HG02852 (cell line): ENCODE results near the gene NUP107.
"Not testable (repeated sequence)": the region's sequence is repeated elsewhere in the genome, so short reads cannot be mapped to it uniquely, and the experiment has no call there.

ENCODE experiments used
- ATAC-seq: cut with Tn5 transposase; IDR thresholded peaks from one replicate; pipeline ENCODE4 v1.9.1; 2021; ENCODE audit warnings: mild to moderate bottlenecking, moderate library complexity; ENCODE audit not compliant: unreplicated experiment

NUP107 gene

DNA sequence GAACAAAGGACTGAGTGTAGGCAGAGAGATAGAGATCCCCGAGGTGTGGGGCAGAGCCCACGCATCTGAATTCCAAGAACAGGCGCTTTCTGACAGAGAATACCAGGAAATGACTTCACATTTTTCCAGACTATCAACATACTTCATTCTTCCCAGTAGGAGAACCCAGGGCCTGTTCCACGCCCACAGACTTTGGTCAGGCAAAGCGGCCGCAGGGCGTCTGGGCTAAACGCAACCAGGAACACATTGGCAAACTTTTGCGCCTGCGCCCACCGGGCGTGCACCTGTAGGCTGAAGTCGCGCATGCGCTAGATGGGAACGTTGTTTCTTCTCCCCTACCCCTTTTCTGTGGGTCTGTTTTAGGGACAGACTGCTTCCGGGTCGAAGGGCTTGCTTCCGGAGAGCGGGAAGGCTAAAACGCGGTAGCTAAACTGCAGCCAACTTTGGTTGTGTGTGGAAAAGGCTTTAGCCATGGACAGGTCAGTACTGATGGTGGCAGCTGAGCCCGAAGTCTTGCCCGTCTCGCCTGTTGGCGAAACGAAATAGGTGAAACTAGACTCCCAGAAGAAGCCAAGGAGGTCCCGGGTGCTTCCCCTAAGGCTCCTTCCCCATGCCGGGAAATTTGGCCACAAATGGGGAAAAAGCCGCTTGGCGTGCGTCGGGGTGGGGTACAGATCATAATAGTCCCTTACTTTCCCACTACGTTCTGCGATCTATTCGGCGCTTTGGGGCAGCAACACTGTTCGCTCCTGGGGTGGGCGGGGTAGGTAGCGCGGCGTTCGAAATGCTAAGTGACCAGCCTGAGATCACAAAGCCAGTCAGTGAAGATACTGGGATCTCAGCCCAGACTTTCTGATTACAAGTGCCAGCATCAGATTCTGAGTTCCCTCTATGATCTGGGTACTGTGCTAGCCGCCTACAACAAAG lies at the start of gene NUP107:
Gene NUP107 (plus strand): TSS at position 384 of the 927 bp plus-strand sequence. CDS start 88 bp downstream, at position 472.
- peak; percentile 96 for ATAC-seq

DNA sequence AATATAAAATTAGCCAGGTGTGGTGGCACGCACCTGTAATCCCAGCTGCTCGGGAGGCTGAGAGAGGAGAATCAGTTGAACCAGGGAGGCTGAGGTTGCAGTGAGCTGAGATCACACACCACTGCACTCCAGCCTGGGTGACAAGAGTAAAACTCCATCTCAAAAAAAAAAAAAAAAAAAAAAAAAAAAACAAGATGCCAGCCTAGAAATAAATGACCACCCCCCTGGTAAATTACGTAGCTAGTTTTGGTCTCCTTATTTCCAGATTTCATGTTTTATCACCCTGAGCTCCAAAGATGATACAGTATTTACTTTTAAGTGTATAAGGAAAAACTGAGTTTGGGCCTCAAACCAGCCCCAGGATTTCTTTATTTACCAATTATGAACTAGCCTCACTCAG lies 49.3 kb upstream of the NUP107 start:
- ATAC-seq, result not testable (repeated sequence)

DNA sequence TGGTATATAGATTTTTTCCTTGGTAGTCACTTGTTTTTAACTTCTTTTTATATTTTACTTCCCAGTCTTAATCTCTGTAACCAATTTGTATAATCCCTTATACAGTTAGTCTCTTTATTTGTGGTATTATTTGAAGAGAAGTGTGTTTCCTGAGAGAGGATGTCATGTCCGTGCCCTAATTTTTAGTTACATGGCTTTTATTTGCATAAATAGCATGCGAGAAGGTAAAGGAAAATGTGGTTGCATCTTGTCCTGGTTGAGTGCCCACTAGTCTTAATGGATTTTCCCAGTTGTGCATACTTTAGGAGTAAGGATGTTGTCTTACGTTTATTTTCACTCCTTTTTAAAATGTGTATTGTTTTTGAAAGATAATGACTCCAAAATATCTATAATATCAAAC lies 48.6 kb upstream of the NUP107 start:
- no peak for ATAC-seq

DNA sequence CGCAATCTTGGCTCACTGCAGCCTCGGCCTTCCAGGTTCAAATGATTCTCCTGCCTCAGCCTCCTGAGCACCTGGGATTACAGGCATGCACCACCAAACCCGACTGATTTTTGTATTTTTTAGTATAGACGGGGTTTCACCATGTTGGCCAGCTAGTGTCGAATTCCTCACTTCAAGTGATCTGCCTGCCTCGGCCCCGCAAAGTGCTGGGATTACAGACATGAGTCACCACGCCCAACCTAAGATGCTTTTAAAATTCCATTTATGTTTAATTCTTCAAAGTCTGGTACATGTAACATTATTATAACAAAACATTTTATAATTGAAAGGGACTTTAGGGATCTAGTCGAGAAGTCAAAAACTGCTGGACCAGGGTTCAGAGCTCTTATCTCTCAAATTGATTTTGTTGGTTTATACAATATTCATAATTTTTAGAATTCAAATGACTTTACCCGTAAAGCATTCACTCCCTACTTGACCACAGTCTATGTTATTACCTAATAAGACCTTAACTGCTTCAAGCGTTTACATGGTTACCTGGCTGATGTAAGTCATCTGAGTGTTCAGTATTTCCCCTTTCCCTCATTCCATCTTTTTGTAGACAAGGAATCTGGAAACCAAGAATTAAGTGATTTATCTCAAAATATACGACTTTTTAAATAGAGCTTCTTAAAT lies 47.9 kb upstream of the NUP107 start:
- ATAC-seq, result no peak

DNA sequence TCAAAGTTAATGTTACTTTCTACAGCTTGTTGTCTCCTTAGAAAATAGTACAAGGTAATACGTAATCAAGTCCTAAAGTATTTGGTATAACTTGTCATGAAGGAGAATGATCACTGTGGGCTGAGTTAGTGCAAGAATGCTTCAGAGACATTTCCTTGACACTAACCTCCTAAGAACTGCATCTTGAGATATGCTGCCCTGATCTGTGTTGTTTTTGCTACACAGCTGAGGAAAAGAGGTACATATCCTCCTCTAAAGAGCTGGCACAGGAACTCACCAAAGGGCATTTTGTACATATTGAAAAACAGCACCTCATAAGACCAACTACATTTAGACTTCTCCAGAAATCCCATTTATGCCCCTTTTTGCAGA lies 47.4 kb upstream of the NUP107 start:
- no peak for ATAC-seq

DNA sequence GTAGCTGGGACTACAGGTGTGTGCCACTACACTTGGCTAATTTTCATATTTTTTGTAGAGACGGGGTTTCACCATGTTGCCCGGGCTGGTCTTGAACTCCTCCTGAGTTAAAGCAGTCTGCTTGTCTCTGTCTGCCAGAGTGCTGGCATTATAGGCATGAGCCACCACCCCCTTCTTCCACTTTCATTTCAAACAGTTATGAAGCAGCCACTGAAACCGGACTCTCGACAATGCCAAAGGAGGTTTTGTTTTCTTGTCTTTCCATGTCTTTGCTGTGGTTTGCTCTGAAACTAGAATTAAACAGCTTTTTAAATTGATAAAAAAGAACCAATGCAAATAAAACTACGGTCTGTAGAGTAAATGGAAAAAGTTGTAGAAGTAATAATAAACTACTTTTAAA lies 45.6 kb upstream of the NUP107 start:
- peak; percentile 79 for ATAC-seq

DNA sequence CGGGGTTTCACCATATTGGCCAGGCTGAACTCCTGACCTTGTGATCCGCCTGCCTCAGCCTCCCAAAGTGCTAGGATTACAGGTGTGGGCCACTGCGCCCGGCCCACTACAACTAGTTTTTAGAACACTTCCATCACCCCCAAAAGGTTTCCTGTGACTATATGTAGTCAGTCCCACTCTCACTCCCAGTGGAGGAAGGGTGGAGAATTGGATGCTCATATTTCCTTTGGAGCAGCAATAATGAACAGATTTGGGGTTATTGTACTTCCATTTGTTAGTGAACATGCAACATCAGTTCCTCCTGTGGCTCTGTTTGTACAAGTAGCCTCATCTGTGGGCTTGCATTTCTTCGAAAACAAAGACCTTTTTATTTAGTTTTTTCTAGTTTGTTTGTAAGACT lies 40.3 kb upstream of the NUP107 start:
- no peak for ATAC-seq

DNA sequence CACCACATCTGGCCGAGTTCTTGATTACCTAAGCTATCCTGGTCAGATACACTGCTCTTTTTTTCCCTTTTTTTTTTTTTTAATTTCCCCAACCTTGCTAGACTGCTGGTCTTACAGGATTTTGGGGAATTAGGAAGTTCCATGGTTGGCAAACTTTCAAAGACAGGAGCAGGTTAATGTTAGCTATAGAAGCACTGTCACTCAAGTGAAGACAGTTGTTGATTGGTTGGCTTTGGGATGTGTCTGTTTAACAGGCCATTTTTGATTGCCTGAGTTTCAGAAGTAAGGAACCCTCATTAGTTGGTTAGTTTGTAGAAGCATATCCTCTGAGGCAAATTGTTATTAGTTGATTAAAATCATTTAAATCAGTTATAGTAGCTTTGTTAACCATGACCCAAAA lies 39.3 kb upstream of the NUP107 start:
- no peak for ATAC-seq

DNA sequence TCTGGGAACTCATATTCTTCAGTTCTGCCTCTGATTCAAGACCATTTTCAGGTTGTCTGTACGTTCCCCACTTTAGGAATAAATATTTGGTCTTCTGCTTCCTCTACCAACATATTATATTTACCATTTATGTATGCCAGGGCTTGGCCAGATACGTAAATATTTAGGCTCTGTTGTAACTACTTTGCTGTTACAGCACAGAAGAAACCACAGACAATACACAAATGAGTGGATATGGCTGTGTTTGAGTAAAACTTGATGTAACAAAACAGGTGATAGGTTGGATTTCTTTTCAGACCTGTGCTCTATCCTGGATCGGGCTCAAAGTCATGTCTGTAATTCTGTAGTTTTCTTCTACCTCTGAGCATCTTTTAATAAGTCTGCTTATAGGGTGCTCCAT lies 38.6 kb upstream of the NUP107 start:
- no peak for ATAC-seq

DNA sequence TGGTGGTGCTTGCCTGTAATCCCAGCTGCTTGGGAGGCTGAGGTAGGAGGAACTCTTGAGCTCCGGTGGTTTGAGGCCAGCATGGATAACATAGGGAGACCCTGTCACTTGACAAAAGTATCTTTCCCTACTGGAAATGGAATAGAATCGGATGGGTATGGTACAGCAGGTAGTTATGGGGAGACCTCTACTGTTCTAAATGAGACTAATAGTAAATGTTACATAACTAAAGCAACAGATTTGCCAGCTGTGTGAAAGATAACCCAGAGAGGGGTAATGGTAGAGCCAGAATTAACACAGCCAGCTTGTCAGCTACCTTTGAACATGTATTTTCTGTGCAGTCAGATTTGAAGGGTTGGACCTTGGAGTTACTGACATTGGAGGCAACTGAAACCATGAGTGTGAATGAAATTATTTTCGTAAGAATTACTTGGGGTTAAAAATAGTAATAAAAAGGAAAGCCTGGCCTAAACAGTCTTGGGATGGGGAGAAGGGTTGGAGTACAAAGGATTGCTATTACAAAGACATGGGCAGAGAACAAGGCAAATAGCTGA lies 21.7 kb upstream of the NUP107 start:
- ATAC-seq, result no peak

DNA sequence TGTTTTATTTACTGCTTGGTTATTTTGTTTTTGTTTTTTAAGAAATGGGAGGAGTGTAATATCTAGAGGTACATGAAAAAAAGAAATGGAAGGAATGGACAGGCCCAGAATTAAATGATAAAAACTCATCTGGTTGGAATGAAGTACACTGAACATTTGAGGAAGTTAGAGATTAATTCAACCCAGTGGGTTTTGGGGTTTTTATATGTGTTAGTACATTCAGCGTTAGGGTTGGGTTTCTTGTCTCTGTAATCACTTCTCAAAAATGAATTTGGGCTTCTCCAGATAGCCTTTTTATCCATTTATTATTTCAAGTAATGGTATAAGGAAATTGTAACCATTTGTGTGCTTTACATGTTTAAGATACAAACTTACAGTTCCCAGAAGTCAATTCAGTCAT lies 19.5 kb upstream of the NUP107 start:
- ATAC-seq, result no peak

DNA sequence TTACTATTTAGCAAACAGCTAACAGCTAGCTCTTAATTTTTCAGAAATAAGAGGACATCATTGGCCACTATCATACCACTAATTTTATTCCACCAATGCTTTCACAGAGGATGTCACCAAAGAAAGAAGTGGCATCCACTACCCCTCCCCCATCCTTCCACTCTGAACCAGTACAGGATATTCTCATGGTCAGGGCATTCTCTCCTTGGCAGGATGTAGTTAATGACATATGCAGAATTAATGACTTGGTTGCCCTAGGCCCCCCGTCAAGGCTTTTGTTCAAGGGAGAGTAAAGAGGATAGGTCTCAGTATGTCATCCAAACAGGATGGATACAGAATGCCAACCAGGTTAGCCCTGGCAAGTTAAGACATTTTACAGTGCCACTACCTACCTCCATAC lies 18.9 kb upstream of the NUP107 start:
- no peak for ATAC-seq

DNA sequence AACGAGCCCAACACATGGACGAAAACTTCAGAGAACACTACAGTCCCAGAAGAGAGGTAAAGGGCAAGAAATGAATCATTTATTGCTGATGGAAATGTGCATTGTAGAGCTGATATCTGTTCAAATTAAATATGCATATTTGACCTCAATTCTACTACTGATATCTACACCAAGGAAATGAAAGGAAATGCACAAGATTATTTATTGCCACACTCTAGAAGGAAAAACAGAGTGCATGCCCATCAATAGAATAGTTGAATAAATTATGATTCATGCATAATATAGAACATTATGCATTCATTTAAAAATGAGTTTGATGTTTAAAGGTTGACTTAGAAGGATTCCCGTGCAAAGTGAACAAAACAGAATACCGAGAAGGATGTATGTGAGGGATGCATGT lies 15.6 kb upstream of the NUP107 start:
- no peak for ATAC-seq

DNA sequence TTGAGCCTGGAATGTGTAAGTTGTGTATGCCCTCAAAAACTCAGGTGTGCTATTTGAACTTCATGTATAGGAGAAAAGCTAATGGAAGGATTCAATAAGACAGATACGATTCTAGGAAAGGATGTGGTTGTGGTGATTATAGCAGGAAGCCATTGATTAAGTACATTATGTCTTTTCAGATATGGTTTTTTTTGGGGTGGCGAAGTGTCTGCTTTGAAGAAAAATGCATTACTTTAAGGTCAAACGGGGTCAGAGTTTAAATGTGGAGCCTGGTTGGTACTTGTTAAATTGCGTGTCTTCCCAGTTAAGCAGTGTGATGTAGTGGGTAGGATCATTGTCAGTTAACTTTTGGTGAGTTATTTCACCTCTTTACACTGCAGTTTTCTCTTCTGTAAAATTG lies 13.0 kb upstream of the NUP107 start:
- no peak for ATAC-seq

DNA sequence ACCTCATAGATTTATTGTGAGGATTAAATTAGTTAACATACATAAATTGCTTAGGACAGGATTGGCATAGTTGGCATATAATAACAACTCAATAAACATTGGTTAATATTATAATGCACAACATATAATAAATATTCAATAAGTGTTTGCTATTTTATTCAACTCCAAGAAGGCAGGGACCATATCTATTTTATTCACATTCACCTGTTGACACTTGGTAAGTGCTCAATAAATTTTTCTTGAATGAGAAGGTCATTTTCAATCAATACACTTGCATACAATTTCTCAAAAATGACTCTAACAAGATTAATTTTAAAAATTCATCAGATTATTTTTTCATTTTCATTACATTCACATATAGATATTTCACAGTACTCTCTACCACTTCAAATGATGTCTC lies 12.4 kb upstream of the NUP107 start:
- no peak for ATAC-seq

DNA sequence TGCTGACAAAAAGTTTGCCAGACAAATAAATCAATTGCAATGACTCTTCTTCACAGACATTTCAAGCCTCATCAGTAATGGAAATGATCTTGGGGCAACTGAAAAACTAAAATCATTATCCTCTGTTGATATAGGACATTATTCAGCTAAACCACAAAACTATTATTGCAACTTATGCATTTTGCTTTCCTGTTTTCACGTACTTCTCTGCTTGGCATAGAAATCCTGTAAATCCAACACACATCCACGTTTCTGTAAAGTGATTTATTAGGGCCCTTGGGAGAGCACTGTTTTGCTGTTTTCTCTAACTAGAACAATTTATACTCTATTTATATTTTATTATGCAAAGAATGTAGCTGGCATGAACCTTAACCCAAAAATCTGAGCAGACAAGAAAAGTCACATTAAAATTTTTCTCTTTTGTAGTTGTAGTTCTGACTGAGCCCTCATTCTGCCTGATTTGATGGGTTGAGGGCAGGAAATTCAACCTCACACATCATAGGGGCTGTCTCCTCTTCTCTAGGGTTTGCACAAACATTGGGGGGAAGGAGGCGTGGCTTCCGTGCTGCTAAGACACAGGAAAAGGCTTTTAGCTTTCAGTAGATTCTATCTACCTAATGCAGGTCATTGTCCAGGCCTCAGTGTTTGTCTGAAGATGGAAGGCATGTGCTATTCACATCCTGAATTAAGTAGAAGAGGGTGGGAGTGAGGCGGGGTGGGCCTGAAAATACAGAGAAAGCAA lies 11.5 kb upstream of the NUP107 start:
- no peak for ATAC-seq

DNA sequence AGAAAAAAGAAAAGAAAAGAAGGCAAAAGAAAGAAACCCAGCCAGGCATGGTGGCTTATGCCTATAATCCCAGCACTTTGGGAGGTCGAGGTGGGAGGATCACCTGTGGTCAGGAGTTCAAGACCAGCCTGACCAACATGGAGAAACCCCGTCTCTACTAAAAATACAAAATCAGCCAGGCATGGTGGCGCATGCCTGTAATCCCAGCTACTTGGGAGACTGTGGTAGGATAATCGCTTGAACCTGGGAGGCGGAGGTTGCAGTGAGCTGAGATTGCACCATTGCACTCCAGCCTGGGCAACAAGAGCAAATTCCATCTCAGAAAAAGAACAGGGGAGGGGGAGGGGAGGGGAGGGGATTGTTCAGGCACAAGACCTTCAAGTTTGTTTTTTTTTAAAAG lies 9.9 kb upstream of the NUP107 start:
- ATAC-seq, result not testable (repeated sequence)

DNA sequence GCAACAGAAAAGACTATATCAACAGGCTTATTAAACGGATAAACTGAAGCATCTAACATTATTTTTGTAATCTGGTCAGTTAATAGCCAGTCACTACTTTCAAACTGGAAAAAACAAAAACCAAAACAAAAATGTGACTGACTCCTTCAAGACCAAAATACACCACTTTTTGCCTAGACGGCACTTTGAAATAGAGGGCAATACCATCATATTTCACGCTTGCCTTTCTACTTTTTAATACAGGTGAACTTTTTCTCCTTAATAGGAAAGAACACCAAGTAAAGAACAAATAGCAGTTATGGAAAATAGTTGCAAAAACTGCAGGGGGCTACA lies 550 bp upstream of the NUP107 start:
- ATAC-seq, result no peak

DNA sequence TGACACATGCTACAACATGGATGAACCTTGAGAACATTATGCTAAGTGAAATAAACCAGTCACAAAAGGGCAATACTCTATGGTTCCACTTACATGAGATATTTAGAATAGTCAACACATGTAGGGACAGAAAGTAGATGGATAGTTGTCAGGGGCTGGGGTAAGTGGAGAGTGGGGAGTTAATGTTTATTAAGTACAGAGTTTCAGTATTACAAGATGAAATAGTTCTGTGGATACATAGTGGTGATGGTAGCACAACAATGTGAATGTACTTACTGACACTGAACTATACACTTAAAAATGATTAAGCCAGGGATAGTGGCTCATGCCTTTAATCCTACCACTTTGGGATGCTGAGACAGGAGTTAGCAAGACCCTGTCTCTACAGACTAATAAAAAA lies 8.7 kb downstream of the NUP107 start:
- no peak for ATAC-seq

DNA sequence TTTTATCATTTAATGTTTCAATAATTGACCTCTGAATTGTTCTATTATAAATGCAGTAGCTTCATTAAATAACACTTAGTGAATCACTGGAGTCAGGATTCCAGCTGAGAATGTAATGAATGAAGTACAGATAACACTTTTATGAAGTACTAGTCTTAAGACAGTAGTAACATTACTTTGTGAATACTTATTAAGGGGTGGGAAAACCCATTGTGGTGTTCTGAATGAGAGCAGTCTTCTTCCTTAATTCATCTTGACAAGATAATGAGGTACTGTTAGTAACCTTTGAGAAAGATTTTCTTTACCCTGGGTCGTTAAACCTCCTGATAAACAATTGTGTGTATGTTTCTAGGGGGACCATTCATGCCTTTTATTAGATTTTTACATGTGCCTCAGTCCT lies 12.7 kb downstream of the NUP107 start:
- no peak for ATAC-seq

DNA sequence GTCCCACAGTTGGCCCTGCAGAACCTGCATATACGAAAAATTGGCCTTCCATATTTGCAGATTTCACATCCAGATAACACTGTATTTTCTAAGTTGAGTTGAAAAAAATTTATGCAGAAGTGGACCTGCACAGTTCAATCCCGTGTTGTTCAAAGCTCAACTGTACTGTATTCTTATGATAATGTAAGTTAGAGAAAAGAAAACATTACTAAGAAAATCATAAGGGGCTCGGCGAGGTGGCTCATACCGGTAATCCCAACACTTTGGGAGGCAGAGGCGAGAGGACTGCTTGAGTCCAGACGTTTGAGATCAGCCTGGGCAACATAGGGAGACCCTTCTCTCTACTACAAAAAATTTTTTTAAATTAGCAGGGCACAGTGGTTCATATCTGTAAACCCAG lies 41.0 kb downstream of the NUP107 start:
- ATAC-seq, result no peak

DNA sequence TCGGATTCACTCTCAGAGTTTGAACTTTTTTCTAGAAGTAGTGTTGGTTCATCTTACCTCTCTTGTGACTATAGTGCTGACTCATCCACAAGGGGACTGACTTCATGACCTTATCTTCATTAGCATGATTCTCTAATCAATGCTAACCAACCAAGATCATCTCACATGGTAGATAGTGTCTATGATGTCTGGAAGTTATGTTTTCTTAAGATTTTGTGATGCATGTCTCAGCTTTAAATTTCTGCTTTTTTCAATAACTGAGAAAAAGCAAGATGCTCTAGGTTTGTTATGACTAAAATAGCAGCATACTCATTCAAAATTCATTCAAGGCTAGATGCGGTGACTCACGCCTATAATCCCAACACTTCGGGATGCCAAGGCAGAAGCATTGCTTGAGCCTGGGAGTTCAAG lies 46.9 kb downstream of the NUP107 start:
- ATAC-seq, result no peak
